GM21825 (cell line): Measurements from ENCODE around the gene ZNF681.
"Not testable (repeated sequence)": the region's sequence is repeated elsewhere in the genome, so short reads cannot be mapped to it uniquely, and the experiment has no call there.

Experiments
- ATAC-seq: cut with Tn5 transposase; IDR thresholded peaks from one replicate; pipeline ENCODE4 v1.9.1; 2021; ENCODE audit warnings: mild to moderate bottlenecking, moderate library complexity; ENCODE audit not compliant: unreplicated experiment

ZNF681 gene

GRCh38 chr19:23758187-23759074 lies at the start of gene ZNF681:
Gene ZNF681 (minus strand): TSS chr19:23758891. CDS start chr19:23758749, 142 bp downstream.
- peak; percentile 86 for ATAC-seq

GRCh38 chr19:23804676-23805075 lies 46.0 kb upstream of the ZNF681 start:
- no peak for ATAC-seq

DNA sequence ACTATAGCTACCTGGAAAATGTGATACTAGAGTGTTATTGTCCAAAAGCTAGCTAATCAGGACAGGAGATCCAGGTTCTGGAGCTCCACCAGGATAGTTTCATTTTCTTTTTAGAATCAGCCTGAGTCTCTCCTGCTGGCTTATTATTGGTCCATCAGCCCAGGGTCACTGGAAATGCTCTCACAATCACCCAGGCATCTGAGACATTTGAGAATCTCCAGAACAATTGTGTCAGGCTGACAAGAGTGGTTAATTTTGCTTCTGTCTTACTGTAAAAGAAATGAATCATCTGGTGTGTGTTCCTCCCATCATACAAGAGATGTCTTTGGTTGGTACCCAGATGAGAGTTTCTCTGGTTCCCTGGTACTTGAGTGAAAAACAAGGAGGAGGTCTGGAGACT lies 43.6 kb upstream of the ZNF681 start:
- ATAC-seq = no peak

DNA sequence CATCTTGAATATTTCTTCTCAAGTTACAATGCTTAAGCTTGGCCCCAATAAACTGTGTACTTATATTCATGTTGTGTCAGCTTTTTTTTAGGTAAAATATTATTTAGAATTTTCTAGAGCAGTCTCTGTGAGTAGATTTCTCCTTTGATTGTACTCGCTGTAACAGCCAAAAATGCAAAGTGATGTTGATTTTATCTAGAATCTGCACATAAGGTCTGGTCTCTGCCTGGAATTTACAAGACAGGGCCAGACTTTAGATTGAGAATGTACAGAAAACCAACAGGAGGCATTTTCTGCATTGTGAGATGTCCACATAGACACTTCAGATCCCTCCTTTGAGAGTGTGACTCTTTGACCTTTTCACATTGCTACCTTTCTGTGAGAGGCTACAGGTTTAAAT lies 43.1 kb upstream of the ZNF681 start:
- ATAC-seq = no peak

DNA sequence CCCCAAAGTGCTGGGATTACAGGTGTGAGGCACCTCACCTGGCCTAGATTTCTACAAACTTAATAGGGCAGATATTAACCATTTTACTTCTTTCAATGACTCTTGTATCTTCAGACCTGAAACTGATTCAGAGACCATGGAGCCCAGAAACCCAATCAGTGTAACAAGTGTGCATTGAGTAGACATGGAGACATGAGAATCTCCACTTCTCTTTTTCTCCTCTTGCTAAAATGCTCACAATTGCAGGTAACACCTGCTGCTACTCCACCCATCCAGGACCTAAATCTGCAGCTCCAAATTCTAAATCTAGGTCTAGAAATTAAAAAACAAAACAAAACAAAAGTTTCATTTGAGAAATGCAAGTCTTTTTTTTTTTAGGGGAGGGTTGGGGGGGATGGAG lies 42.2 kb upstream of the ZNF681 start:
- ATAC-seq = no peak

- no peak for ATAC-seq
Observed at GRCh38 chr19:23800271-23800670, 41.6 kb upstream of the ZNF681 start.

DNA sequence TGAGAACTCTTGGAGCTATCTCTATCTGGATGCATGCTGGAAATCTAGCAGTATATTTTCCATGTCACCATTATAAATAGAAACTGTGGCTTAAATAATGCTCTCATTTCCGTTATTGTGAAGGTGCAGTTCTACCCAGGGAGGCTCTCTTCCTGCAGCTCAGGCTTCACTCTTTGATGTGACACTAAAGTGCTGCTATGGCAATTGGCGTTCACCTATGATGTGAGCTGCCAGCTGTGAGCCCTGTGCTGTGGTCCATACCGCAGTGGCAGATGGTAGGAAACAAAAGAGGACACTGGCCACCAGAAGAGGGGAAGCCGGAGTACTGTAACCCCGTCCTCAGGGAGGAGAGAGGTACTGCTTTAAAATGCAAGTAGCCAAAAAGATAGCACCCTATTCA lies 40.6 kb upstream of the ZNF681 start:
- peak; percentile 80 for ATAC-seq

DNA sequence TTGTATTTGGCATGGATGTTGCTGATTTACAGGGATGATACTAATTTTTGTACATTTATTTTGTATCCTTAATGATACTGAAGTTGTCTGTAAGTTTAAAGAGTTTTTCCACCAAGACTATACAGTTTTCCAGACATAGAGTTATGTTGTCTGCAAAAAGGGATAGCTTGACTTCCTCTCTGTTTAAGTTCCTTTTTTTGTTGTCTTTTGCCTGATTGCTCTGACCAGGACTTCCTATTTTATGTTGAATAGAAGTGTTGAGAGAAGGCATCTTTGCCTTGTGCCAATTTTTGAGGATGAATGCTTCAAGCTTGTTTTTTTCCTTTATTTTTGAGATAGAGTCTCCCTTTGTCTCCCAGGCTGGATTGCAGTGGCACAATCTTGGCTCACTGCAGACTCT lies 36.8 kb upstream of the ZNF681 start:
- ATAC-seq = no peak

DNA sequence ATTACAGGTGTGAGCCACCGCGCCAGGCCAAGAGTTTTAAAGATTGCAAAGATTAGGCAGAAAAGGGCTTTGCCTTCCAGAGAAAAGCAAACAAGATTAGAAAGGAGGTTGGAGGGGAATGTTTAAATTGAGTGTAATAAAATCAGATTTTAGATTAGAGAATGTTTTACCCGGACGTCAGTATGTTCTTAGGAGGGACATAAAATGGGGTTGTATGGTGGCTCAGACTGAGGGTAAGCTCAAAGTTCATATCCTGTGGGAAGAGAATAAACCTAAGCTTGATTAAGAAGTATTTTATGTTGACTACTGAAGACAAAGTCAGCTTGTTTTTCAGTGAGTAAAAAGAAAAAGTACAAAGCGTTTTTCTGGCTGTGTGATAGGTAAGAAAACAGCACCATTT lies 34.1 kb upstream of the ZNF681 start:
- ATAC-seq = no peak

DNA sequence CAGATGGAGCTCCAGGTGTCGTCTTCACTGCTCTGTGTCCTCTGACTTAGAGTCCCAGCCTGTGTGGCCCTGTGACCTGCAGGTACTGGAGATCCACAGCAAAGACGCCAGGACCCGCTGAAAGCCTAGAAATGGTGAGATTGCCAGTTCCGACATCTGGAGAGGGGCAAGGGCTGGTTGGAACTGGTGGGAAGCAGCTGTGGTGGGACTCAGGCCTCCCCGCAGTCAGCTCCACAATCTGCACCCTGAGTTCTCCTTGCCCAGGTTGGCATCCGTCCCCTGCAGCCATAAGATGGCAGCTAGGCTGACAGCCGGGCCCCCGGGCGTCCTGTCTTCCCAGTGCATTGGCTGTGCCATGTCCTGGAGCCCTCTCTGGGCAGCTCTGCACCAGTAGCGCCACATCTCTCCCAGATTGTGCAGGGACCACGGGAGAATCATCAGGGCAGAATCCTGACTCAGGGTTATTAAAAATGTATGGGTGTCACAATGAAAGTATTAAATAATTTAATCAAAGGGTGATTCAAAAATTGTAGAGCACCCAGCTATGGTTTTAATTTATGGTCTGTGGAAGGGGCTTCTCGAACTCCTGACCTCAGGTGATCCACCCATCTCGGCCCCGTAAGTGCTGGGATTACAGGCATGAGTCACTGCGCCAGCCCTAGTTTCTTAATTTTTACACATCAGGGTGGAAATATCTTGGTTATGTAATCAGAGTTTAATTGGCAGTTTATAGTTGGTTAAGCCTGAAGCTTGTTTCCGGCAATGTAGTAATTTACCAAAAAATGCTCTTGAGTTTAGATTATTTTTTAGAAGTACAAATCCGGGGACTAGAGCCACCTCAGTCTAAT lies 32.2 kb upstream of the ZNF681 start:
- ATAC-seq = no peak

DNA sequence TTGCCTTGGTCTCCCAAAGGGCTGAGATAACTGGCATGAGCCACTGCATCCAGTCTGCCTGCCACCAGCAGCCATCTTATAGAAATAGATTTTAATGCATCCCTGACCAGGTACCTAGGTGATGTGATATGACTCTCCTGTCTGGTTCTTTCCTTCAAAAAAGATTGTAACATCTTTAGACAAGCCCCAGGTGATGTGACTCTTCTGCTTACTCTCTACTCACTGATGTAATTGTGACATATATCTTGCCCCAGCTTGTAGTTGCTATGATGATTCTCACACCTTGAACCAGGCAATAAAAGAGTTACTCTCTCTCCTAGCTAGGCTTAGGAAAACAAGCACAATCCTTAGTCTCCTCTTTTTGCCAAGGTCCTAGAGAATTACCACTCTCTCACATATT lies 30.6 kb upstream of the ZNF681 start:
- no peak for ATAC-seq

- no peak for ATAC-seq
Observed at GRCh38 chr19:23788411-23788810, 29.7 kb upstream of the ZNF681 start.

GRCh38 chr19:23787106-23787505 lies 28.4 kb upstream of the ZNF681 start:
- no peak for ATAC-seq

DNA sequence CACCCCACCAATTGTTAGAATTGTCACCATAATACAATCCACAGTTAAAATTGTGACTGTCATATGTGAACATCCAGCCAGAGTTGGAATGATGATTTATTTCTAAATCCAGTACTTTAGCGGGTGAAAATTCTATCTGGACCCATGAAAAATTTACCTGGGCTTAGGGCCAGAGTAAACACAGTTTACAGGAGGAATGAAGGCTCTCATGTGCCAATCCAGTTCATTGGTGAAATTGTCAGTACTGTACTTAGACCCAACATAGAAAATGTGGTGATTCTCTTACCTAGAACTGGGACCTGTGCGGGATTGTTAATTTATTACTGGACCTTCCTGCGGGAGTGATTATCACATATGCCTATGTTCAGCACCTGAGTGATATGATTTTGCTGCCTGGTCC lies 27.3 kb upstream of the ZNF681 start:
- ATAC-seq = no peak

DNA sequence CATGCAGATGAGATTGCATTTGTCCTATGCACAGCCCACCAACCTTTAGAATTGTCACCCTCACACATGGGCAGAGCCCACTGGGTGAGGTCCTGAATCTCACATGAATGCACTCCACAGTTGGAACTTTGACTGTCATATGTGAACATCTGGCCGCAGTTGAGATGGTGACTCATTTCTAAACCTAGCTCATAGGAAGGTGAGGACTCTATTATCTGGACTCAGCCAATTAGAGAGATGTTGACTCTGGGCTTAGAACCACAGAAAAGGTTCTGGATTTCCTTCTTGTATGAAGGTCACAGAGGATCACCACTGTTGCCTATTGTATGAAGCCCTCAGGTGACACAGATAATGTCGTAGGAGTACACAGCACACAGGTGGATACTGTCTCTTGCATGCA lies 25.6 kb upstream of the ZNF681 start:
- ATAC-seq = no peak

DNA sequence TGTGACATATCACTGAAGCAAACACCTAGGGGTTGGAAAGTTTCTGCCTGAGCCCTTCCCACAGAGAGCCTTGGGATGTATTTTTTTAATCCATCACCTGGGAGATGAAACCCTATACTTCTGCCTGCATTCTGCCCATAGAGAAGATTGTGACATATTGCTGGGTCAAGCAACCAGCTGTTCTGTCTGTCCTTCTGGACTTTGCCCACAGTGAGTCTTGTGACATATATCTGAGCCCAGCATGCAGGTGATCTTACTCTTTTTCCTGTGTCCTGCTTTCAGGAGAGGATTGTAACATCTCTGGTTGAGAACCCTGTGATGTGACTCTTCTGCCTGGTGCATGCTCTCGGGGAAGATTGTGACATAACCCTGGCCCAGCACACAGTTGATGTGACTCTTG lies 24.9 kb upstream of the ZNF681 start:
- no peak for ATAC-seq

GRCh38 chr19:23779645-23780044 lies 21.0 kb upstream of the ZNF681 start:
- ATAC-seq = no peak

DNA sequence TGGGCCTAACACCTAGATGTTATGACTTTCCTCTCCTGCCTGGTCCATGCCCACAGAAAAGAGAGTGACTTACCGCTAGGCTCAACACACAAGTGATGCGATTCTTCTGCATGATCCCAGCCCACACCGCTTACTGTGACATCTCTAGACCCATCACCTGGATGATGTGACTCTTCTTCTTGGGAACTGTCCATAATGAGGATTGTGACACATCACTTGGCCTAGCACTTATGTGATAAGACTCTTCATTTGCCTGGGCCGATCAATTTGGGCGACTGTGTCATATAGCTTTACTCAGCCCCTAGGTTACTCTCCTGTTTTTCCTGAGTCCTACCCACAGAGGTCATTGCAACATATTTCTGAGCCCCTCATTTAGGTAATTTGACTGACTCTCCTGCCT lies 19.9 kb upstream of the ZNF681 start:
- no peak for ATAC-seq

DNA sequence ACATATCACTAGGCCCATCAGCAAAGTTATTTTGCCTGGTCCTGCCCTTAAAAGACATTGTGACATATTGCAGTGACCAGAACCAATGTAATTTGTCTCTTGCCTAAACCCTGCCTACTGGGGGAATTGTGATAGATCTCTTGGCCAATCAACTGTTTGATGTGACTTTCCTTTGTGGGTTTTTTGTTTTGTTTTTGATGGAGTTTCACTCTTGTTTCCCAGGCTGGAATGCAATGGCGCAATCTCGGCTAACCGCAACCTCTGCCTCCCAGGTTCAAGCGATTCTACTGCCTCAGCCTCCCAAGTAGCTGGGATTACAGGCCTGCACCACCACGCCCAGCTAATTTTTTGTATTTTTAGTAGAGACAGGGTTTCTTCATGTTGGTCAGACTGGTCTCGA lies 19.3 kb upstream of the ZNF681 start:
- ATAC-seq = not testable (repeated sequence)

- ATAC-seq = no peak
Observed at GRCh38 chr19:23777216-23777615, 18.5 kb upstream of the ZNF681 start.

GRCh38 chr19:23776507-23777205 lies 18.0 kb upstream of the ZNF681 start:
- ATAC-seq = no peak
